Ovary (tissue), 9 donors: Measurements from ENCODE around the gene RBM28. TPM values are rescaled to one million over a fixed set of nuclear protein-coding genes. Genes with fewer than 3 reads are reported as not detected.

Experiments
- DNase-seq, 5 donors: peaks; one replicate each; pipeline ENCODE4 v3.0.0-alpha.2; 2019 to 2020
- H3K27ac ChIP-seq, 2 donors: fragments of 200-600 bp; one replicate each; pipeline versions ENCODE4 v1.5.1 to v1.8.0; 2019 to 2022
- H3K27me3 ChIP-seq: fragments of 200-600 bp; one replicate; pipeline ENCODE4 v1.8.0; 2022
- H3K36me3 ChIP-seq: fragments of 200-600 bp; sonication (generic); one replicate; pipeline ENCODE4 v1.5.1; 2019
- H3K4me1 ChIP-seq: one replicate; pipeline ENCODE4 v1.8.1; 2013; ENCODE audit warnings: mild to moderate bottlenecking, moderate library complexity; ENCODE audit not compliant: insufficient read depth
- H3K4me3 ChIP-seq: fragments of 200-600 bp; sonication (generic); one replicate; pipeline ENCODE4 v1.5.1; 2017
- H3K9me3 ChIP-seq, 2 donors: fragments of 200-600 bp in 1 of 2; sonication (generic) in 1 of 2; one replicate each; pipeline versions ENCODE4 v1.5.1 to v1.8.1; 2013 to 2019; ENCODE audit warnings: mild to moderate bottlenecking in 1 of 2, moderate library complexity in 1 of 2
- CTCF ChIP-seq, 3 donors: fragments of 450-650 bp in 2 of 3; fragments of 200-600 bp in 1 of 3; IDR thresholded peaks; one replicate each; pipeline versions ENCODE4 v1.5.1 to v1.8.0; 2016 to 2022; ENCODE audit warnings: antibody characterized with exemption in 3 of 3, mild to moderate bottlenecking in 1 of 3
- EP300 ChIP-seq: sonication (generic); formaldehyde crosslinking; IDR thresholded peaks from one replicate; pipeline ENCODE4 v1.6.1; 2017; ENCODE audit warnings: antibody characterized with exemption
- POLR2A ChIP-seq: fragments of 450-650 bp; IDR thresholded peaks from one replicate; pipeline ENCODE4 v1.6.1; 2017; ENCODE audit warnings: antibody characterized with exemption, mild to moderate bottlenecking, moderate library complexity
- WGBS, 3 donors: extraction: QIAGEN DNeasy Blood & Tissue Kit in 1 of 3; methylation state at CpG; one replicate each; pipeline versions ENCODE4 v1.1.5 to v1.1.7; 2013 to 2017; 5-methylcytosine and 5-hydroxymethylcytosine counted together
- intact Hi-C, 4 donors: fragments of 100-400 bp; cut with DNase I; formaldehyde crosslinking; loops; one replicate each; pipeline versions ENCODE4 v1.11.0 to v1.15.1; 2022 to 2023
- polyA plus RNA-seq, 2 donors: library from polyadenylated mRNA; stranded (reverse); fragments of 200-250 nt in 1 of 2; fragments of 350-450 nt in 1 of 2; fragmentation: Illumina TruSeq in 1 of 2; extraction: RNeasy Lipid Tissue Mini Kit (QIAGEN cat#74804) in 1 of 2; gene quantifications; one replicate each; pipeline ENCODE4 v1.2.3, GENCODE V29; 2013 to 2014
- total RNA-seq, 7 donors: library from RNA; depleted of rRNA in 2 of 7; stranded (reverse); fragments of >200 nt in 2 of 7; fragmentation: NEBNext Ultra II Directional in 3 of 7; extraction: Animal tissue kit (Norgen Biotek cat#: 25700) in 3 of 7; gene quantifications; one replicate each; pipeline versions ENCODE4 v1.1.0 to v1.2.4, GENCODE V29; 2016 to 2023
- donor health status: DM: no; HTN: no; CAD: no; lungs with moderate emphysema.
- donor health status: DM: no; HTN: no; CAD: no.
- donor health status: Bipolar disorder and iron deficiency.
- donor health status: DM: yes; HTN: yes; CAD: no.
- donor health status: DM: no; HTN: no; CAD: no.
- donor health status: DM: yes; HTN: yes; CAD: no.

RBM28 gene
- total and polyA plus RNA-seq, 9 donors, result 13.6 to 50.8 (median 33.1) TPM

- 72 to 78% (median 78%) methylated on average over 4 of the region's 4 CpGs for WGBS, 3 donors
- intact Hi-C loops, result no loop called here
Observed at GRCh38 chr7:128275681-128276080, 68.0 kb downstream of the RBM28 start.

GRCh38 chr7:128274884-128275603 is 68.7 kb downstream of the RBM28 start:
- WGBS, 3 donors, result 39 to 60% (median 43%) methylated on average over 3 of the region's 3 CpGs
- TF ChIP-seq POLR2A (no peak), CTCF (IDR thresholded peaks at IDR 0.05) (no peak), EP300 (no peak)
- Histone ChIP-seq H3K27me3 (no peaks in the 10 kb centered on the region), H3K4me1 (no peaks in the 10 kb centered on the region), H3K9me3 (no peaks in the 10 kb centered on the region), H3K4me3 (no peak overlapping the region), H3K36me3 (no peaks in the 10 kb centered on the region), H3K27ac (no peak overlapping the region)
- DNase-seq, result no peak
- intact Hi-C loops, result no loop called here

More at GRCh38 chr7:128275681-128276080, 68.0 kb downstream of the RBM28 start:
- no peaks in the 10 kb centered on the region for H3K36me3 ChIP-seq
- no peak overlapping the region for H3K4me3 ChIP-seq
- H3K9me3 ChIP-seq, result no peaks in the 10 kb centered on the region
- H3K27ac ChIP-seq, result no peak overlapping the region
- H3K4me1 ChIP-seq, result no peaks in the 10 kb centered on the region
- no peaks in the 10 kb centered on the region for H3K27me3 ChIP-seq
- no peak for DNase-seq
- TF ChIP-seq CTCF (IDR thresholded peaks at IDR 0.05), result no peak
- TF ChIP-seq POLR2A, result no peak
- no peak for TF ChIP-seq EP300

- no peak for DNase-seq
- Histone ChIP-seq H3K4me1 (no peaks in the 10 kb centered on the region), H3K27ac (no peak overlapping the region), H3K36me3 (no peaks in the 10 kb centered on the region), H3K9me3 (no peaks in the 10 kb centered on the region), H3K4me3 (no peak overlapping the region), H3K27me3 (no peaks in the 10 kb centered on the region)
- WGBS, 3 donors, result 83 to 95% (median 86%) methylated on average over 4 of the region's 4 CpGs
- TF ChIP-seq POLR2A (no peak), EP300 (no peak), CTCF (IDR thresholded peaks at IDR 0.05) (no peak)
- intact Hi-C loops, result no loop called here
Observed at GRCh38 chr7:128274246-128274883, 69.3 kb downstream of the RBM28 start.

- Histone ChIP-seq H3K27ac (no peak overlapping the region), H3K4me1 (peaks cover 3% of the 10 kb centered on the region), H3K27me3 (no peaks in the 10 kb centered on the region), H3K9me3 (no peaks in the 10 kb centered on the region), H3K4me3 (peak overlapping the region; percentile 14), H3K36me3 (no peaks in the 10 kb centered on the region)
- WGBS, 3 donors, result 33 to 44% (median 37%) methylated on average over 30 of the region's 30 CpGs
- no peak for TF ChIP-seq EP300
- TF ChIP-seq POLR2A, result no peak
- no peak for TF ChIP-seq CTCF (IDR thresholded peaks at IDR 0.05)
- intact Hi-C loops, result no loop called here
- no peak for DNase-seq
Observed at GRCh38 chr7:128271942-128272481, 71.7 kb downstream of the RBM28 start.
